NOMO-1 treated with dmso at 0.1 percent for 144 hours (cell line): ENCODE data around the gene ZNF438.
"Not testable (repeated sequence)": the region's sequence is repeated elsewhere in the genome, so short reads cannot be mapped to it uniquely, and the experiment has no call there.

Experiments used
- DNase-seq: peaks from one replicate; lab custom pipeline; 2025; ENCODE audit not compliant: unreplicated experiment; lab: John Stamatoyannopoulos, UW

Gene ZNF438

DNA sequence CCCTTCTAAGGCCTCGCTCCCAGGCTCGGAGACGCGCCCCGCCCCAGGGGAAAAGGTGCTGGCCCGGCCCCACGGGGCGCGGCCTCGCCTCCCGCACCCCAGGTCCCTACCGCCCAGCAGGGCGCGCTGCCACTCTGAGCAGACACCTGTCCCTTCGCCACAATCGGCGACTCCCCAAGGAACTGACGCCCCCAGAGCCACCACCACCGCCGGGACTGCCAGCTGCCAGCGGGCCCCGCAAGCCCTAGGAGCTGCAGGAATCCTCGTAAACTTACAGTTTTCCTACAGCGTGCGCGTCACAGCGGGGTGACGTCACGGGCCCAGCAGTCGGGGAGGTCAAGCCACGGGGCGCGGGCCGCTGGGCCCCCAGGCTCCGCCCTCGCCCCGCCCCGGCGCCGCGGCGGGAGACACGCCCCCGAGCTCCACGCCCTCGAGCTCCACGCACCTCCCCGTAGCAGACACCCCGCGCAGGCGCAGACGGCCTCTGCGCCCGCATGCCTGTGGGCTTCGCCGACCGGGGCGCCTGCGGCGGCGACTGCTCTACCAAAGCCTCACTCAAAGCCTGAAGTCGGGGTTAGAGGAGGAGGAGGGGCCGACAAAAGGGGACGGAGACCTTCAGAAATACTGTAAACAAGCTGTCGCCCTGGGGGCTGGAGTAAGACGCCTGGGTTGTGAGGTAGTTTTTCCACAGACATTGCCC lies at the start of gene ZNF438:
ZNF438 (minus strand) TSS at position 308 of the 700 bp plus-strand sequence. CDS start 154,831 bp downstream, outside the sequence.
- peak; percentile 95 for DNase-seq

DNA sequence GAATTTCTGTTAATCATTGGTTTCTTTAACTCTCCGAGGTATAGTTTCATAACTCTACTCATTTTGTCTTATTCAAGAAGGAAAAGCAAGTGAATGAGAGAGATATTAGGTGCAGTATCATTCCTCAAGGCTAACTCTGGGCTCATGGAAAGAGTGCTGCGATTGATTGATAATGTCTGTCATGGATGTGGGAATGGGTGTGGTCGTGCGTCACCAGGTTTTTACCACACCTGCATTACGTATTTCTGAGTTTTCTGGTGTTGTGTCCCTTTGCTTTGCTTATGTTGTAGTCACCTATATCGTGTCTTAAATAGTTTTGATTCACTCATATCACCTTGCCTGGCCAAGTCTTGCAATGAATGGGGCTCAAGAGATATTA lies 44.9 kb upstream of the ZNF438 start:
- no peak for DNase-seq

DNA sequence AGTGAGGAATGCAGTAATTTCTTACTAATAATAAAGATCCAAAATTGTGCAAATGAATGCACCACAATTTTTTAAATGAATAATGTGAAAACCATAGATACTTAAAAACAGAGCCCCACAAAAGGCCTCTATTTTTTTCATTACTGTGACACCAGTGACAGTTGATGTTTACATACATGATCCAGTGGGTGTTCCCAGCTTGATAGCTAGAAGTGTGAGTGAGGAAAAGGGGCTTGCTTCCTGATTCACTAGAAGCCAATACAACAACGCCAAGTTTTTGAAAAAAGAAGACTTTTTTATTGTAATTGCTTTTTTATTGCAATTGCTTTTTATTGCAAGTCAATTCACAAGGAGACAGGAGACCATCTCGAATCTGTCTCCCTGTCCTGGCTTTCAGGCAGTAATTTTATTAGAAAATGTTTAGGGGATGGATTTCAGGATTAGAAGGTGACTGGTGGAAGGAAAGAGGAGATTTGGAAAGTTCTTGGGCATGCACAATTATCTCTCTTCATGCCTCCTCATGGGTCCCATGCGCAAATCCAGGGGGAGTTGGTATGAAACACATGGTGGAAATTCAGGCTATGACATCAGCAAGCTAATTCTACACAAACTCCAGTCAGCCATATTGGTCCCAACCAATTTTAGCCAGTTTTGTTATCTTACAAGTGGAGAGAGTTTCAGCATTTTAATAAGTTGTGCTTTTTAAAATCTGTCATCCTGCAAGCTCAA lies 44.4 kb upstream of the ZNF438 start:
- no peak for DNase-seq

- DNase-seq, result no peak
These were observed 43.8 kb upstream of the ZNF438 start for GRCh38 chr10:31075434-31075833.

- DNase-seq, result no peak
These were observed 43.0 kb upstream of the ZNF438 start for GRCh38 chr10:31074722-31075086.

DNA sequence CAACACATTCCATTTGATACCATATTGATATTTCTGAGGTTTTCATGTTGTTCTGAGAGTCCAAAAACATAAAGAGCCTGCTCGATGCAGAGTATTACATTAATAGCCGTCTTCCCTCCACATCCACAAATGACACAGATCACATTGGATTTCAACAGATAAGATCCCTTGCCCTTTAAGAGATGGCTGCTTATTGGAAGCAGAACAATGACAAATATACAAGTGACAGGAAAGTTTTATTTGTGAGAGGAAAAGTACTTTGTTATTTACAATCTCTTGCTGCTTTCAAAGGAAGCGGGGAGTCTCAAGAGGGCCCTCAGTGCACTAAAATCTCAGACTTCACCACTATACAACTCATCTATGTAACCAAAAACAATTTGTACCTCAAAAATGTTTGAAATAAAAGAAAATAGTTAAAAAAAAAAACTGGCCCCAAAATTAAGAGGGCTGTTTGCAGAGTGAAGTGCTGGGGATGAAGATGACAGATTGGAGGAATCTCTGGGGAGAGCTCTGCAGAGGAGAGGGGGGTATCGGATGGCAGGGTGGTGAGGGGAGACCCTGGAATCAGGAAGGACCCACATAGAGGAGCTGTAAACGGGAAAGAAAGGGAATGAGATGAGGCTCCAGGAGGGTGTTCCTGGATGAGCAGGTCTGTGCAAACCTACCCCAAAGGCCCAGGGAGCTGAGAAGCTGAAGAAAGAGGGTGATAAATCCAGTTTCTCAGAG lies 42.5 kb upstream of the ZNF438 start:
- no peak for DNase-seq

- DNase-seq, result no peak
These were observed 41.5 kb upstream of the ZNF438 start for GRCh38 chr10:31073211-31073610.

DNA sequence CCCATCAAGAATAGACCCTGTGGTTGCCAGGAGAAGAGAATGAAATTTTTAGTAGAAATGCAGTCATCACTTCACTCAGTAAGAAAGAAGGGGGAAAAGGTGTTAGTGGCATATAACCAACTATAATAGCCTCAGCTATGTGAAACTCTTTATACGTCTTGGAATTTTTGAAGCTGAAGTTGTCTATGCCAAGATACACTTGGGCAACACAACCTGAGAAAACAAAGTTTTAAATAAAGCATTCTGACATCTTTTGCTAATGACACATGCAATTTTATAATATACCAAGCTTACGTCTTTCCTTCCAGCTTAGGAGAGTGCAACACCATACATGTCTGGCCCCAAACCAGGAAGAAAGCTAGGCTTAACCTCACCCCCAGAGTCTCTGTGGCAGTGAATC lies 40.8 kb upstream of the ZNF438 start:
- DNase-seq, result no peak

DNA sequence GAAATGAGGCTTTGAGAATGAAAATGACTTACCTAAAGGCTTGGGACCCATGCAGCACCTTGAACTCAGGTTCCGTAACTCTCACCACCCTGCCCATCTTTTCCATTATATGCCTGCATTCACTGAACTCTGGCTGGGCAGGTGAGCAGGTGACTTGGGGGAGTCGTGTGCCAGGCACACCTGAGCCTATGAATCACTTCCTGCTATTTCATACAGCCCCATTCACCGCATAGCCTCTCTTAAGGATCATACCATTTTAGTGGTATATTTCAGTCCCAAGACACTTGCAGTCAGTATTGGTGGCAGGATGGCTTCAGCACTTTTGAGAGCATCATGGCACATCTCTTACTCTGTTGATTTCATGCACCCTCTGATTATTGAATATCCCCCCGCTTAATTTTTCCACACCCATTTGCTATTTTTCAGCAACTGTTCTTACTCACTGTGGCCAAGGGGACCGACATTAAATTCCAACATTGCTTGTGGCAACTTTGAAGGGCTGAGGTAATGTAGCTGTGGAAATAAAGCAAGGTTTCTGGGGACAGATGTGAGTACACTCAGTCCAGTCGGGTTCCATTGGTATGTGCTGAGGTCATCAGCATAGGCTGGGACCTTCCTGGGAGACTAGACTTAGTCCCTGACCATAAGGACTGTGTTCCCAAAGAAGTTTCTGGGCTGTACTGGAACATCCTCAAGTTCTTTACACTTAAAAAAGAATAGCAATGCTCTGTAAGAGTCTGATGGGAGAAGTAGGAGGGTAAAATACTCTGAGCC lies 39.8 kb upstream of the ZNF438 start:
- no peak for DNase-seq

DNA sequence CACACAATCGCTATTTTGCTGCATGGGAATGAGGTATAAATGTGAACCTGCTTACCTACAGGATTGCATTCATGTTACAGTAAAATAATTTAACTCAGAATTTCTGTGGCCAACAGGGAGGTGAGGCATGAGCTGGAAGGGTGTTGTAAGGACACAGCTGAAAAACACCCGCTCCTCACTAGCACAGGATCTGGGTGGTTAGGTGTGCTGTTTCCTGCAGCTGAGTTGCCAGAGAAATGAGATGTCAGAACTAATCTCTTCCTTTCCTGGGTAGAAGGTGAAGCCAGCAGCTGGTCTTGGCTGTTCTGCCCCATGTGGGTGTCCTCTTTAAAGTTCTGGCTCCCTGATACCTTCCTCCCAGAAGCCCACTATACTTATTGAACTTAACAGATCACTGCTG lies 39.0 kb upstream of the ZNF438 start:
- no peak for DNase-seq

DNA sequence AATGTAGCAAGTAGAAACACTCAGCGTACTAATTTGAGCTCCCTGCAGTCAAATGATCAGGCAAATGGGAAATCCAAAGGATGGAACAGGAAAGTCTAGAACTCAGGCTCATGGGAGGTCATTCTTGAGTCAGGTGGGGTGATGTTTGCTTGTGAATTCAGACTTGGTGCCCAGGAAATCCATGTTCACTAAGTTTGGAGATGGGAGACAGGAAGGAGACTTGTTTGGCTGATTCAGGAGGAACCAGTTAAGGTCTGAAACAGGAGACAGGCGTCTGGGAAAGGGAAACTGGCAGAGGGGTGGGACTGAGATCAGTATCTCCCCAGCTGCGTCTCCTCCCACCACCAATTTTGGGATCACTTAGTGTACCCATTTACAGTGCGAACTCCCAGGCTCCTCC lies 38.4 kb upstream of the ZNF438 start:
- no peak for DNase-seq

DNA sequence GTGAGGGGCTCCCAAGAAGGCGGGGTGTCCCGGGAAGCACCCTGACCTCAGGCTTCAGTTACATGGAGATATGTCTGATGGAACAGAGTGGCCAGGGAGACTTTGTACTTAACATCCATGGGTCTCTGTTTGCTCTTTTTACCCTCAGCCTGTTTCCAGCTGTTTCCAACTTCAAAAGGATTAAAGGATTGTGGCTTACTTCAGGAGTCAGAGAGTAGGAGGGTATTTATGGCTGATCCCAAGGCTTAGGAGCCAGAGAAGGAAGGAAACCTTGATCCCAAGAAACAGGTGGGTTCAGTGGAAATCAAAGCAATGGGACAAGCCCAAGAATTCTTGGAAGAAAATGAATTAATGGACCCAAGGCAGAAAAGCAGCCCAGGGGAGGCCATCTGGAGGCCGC lies 37.7 kb upstream of the ZNF438 start:
- no peak for DNase-seq

GRCh38 chr10:31064348-31064747 lies 32.7 kb upstream of the ZNF438 start:
- DNase-seq, result no peak

DNA sequence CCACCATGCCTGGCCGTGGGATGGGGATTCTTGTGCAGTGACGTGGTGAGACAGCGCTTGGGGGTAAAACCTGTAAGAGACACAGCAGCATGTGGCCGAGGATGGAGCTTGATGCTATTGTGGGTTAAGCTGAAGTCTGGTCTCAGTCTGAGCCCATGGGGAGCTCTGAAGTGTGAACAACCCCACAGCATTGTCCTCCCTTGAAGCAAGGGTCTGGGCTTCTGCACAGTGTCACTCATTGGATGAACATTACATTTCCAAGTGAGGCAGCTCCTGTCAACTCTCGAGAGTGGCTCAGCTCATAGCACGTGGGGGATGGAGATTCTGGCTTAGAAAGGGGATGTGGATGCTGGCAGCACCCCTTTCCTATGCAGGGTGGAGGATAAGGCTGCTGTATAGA lies 32.2 kb upstream of the ZNF438 start:
- no peak for DNase-seq

DNA sequence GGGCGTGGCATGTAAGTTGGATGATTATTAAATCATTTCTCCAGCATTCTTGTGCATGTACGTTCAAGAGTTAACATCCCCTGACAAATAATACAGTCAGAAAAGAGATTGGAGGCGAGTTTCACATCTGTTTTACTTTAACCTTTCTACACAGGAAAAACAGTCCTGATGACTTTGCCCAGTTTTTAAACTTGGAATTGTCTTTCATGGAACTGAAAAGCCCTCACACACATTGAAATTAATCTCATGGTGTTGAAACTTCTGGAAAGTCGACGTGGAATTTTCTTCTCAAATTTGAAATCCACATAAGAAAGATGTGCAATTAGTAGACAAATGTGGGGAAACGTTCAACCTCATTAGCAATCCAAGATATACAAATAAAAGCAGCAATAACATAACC lies 31.2 kb upstream of the ZNF438 start:
- no peak for DNase-seq

- no peak for DNase-seq
These were observed 30.3 kb upstream of the ZNF438 start for GRCh38 chr10:31061941-31062340.

DNA sequence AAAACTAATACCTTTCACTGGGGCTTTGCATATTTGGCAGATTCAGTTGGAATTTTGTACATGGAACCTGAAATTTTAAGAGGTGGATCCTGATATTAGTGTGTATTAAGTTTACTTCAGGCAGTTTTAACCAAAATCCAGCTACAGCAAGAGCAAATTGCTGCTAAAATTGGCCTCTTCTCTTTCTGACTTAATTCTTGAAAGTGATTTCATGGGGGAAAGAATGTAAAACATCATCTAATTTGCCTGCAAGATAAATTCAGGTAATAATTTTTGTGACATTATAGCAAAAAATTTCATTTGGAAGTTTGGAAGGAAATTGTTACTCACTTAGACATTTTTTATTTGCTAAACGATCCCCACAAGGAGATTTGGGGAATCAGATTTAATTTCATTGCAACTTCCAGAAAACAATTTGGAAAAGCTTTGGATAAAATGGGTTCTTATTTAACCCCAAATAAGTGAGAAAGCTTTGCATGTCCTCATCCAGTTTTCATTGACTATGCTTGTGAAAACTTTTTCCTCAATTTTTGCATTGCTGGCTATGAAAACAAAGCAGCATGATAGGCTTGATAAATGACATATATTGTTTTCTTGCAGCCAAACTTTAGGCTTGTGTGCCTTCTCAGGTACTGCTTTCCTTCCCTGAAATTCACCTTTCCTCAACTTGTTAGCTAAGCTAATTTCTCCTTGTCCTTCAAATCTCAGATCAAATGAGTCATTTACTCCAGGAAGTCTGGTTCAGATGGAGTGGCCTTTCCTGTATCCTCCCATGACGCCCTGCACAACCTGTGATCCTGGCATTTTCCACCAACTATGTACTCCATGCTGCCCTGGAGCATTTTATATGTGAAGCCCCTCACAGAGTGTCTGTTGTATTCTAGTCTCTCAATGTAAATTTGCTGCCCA lies 27.4 kb upstream of the ZNF438 start:
- no peak for DNase-seq

GRCh38 chr10:31056678-31057077 lies 25.0 kb upstream of the ZNF438 start:
- DNase-seq, result not testable (repeated sequence)

DNA sequence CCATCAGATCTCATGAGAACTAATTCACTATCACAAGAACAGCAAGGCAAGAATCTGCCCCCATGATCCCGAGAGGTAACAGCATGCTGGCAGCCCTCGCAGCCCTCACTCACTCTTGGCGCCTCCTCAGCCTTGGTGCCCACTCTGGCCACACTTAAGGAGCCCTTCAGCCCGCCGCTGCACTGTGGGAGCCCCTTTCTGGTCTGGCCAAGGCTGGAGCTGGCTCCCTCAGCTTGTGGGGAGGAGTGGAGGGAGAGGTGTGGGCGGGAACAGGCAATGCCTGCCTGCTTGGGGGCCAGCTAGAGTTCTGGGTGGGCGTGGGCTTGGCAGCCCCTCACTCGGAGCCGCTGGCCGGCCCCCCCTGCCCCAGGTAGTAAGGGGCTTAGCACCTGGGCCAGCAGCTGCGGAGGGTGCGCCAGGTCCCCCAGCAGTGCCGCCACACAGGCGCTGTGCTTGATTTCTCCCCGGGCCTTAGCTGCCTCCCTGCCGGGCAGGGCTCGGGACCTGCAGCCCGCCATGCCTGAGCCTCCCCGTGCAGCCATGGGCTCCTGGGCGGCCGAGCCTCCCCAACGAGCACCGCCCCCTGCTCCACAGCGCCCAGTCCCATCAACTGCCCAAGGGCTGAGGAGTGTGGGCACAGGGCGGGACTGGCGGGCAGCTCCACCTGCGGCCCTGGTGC lies 24.0 kb upstream of the ZNF438 start:
- no peak for DNase-seq

DNA sequence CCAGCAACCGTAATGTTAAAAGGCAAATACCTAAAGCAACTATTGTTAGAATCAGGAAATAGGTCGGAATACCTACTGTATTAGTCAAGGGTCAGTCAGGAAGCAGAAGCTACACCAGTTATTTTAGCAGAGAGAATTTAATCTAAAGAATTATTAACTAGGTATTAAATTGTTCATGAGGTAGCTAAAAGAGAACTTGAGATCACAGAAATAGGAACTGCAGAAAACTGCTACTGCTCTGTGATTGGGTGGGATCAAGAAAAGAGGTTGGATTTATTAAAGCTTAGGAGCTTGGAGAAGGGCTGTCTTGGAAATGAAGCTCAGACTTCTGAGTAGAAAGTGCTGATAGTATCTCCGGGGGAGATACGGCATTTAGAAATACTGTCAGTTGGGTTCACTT lies 20.0 kb upstream of the ZNF438 start:
- no peak for DNase-seq
